ENCODE data around the gene DSCAM. TPM values are rescaled to one million over a fixed set of nuclear protein-coding genes. Genes with fewer than 3 reads are reported as not detected.

Gene DSCAM
- total and polyA plus RNA-seq, 2 donors (not counting 1 experiment from before 2014, with no cell fraction given): under 0.01 to 0.01 TPM

GRCh38 chr21:40853956-40854688 is 7.2 kb upstream of the DSCAM start:
- no peak for DNase-seq (ENCODE audit: low read depth in 2 of 2)
- Histone ChIP-seq H3K4me1 (ENCODE audit: control insufficient read depth, extremely low read depth, insufficient read depth, low read length) (no peaks in the 10 kb centered on the region), H3K9ac (ENCODE audit: insufficient read depth, low read length) (no peak overlapping the region), H3K27ac (ENCODE audit: insufficient read depth, low read length) (no peak overlapping the region), H3K79me2 (ENCODE audit: control insufficient read depth, insufficient read depth, low read length) (no peaks in the 10 kb centered on the region), H3K4me3 (replicated peaks in 1 of 4; ENCODE audit: control extremely low read depth in 1 of 4, insufficient read depth in 1 of 4, low read depth in 3 of 4, low read length in 4 of 4) (no peak overlapping the region), H3K4me2 (ENCODE audit: extremely low read depth, insufficient read depth, low read length) (no peak overlapping the region), H2AFZ (ENCODE audit: low read length) (no peak overlapping the region), H3K27me3 (ENCODE audit: control insufficient read depth, insufficient read depth, low read length) (no peaks in the 10 kb centered on the region), H3K9me3 (ENCODE audit: control insufficient read depth, insufficient read depth, low read depth, low read length) (no peaks in the 10 kb centered on the region), H4K20me1 (ENCODE audit: control insufficient read depth, extremely low read depth, insufficient read depth, low read length) (no peaks in the 10 kb centered on the region), H3K36me3 (ENCODE audit: control insufficient read depth, insufficient read depth, low read length) (no peaks in the 10 kb centered on the region)
- TF ChIP-seq EZH2 (IDR thresholded peaks at IDR 0.05; ENCODE audit: low read length, missing control alignments) (no peak), CTCF (conservative IDR thresholded peaks at IDR 0.05 in 1 of 2, IDR thresholded peaks at IDR 0.05 in 1 of 2; ENCODE audit: low read depth in 1 of 2, low read length in 2 of 2) (no peak)

DNA sequence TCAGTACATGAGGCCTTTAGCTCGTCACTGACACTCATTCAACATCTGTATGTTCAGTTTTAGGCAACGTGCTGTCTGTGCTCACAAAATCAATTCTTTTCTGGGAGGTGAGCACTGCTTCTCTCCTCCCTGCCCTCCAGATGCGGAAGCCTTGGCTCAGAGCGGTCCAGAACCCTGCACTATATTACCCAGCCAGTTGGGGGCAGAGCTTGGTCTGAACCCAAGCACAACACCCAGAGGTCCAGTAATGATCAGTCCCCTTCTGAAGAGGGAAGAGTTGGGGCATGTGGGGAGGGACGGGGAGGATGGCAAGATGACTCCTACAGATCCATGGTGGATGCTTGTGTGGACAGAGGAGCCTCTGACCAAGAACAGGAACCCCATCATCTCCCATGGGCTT is 5.6 kb upstream of the DSCAM start:
- Histone ChIP-seq H3K9me3 (ENCODE audit: control insufficient read depth, insufficient read depth, low read depth, low read length) (no peaks in the 10 kb centered on the region), H2AFZ (ENCODE audit: low read length) (no peak overlapping the region), H3K79me2 (ENCODE audit: control insufficient read depth, insufficient read depth, low read length) (no peaks in the 10 kb centered on the region), H3K4me2 (ENCODE audit: extremely low read depth, insufficient read depth, low read length) (no peak overlapping the region), H3K27me3 (ENCODE audit: control insufficient read depth, insufficient read depth, low read length) (no peaks in the 10 kb centered on the region), H3K4me3 (replicated peaks in 1 of 4; ENCODE audit: control extremely low read depth in 1 of 4, insufficient read depth in 1 of 4, low read depth in 3 of 4, low read length in 4 of 4) (no peak overlapping the region), H3K27ac (ENCODE audit: insufficient read depth, low read length) (no peak overlapping the region), H3K36me3 (ENCODE audit: control insufficient read depth, insufficient read depth, low read length) (no peaks in the 10 kb centered on the region), H3K4me1 (ENCODE audit: control insufficient read depth, extremely low read depth, insufficient read depth, low read length) (no peaks in the 10 kb centered on the region), H4K20me1 (ENCODE audit: control insufficient read depth, extremely low read depth, insufficient read depth, low read length) (no peaks in the 10 kb centered on the region), H3K9ac (ENCODE audit: insufficient read depth, low read length) (no peak overlapping the region)
- TF ChIP-seq CTCF (conservative IDR thresholded peaks at IDR 0.05 in 1 of 2, IDR thresholded peaks at IDR 0.05 in 1 of 2; ENCODE audit: low read depth in 1 of 2, low read length in 2 of 2) (no peak), EZH2 (IDR thresholded peaks at IDR 0.05; ENCODE audit: low read length, missing control alignments) (no peak)
- DNase-seq (ENCODE audit: low read depth in 2 of 2): no peak

DNA sequence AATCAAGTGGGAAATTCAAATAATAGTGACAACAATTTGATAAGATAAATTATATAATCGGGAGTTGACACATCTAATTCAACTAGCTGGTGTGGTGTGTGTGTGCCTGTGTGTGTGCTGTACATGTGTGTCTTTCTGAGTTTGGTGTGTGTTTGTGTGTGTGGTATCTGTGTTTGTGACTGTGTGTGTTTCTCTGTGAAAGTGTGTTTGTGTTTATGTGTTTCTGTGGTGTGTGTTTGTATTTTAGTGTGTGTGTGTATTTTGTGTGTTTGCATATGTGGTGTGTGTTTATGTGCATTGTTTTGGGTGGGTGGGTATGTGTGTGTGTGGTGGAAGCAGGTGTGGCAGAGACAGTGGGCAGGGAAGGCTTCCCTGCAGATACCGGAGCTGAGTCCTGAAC is 4.8 kb upstream of the DSCAM start:
- no peaks in the 10 kb centered on the region for H3K36me3 ChIP-seq (ENCODE audit: control insufficient read depth, insufficient read depth, low read length)

More for the DNA sequence above, 4.8 kb upstream of the DSCAM start:
- DNase-seq (ENCODE audit: low read depth in 2 of 2): no peak
- Histone ChIP-seq H3K27ac (ENCODE audit: insufficient read depth, low read length) (no peak overlapping the region), H4K20me1 (ENCODE audit: control insufficient read depth, extremely low read depth, insufficient read depth, low read length) (no peaks in the 10 kb centered on the region), H3K27me3 (ENCODE audit: control insufficient read depth, insufficient read depth, low read length) (no peaks in the 10 kb centered on the region), H2AFZ (ENCODE audit: low read length) (no peak overlapping the region), H3K9ac (ENCODE audit: insufficient read depth, low read length) (no peak overlapping the region), H3K4me3 (replicated peaks in 1 of 4; ENCODE audit: control extremely low read depth in 1 of 4, insufficient read depth in 1 of 4, low read depth in 3 of 4, low read length in 4 of 4) (no peak overlapping the region), H3K4me2 (ENCODE audit: extremely low read depth, insufficient read depth, low read length) (no peak overlapping the region), H3K79me2 (ENCODE audit: control insufficient read depth, insufficient read depth, low read length) (no peaks in the 10 kb centered on the region), H3K4me1 (ENCODE audit: control insufficient read depth, extremely low read depth, insufficient read depth, low read length) (no peaks in the 10 kb centered on the region), H3K9me3 (ENCODE audit: control insufficient read depth, insufficient read depth, low read depth, low read length) (no peaks in the 10 kb centered on the region)
- TF ChIP-seq CTCF (conservative IDR thresholded peaks at IDR 0.05 in 1 of 2, IDR thresholded peaks at IDR 0.05 in 1 of 2; ENCODE audit: low read depth in 1 of 2, low read length in 2 of 2) (no peak), EZH2 (IDR thresholded peaks at IDR 0.05; ENCODE audit: low read length, missing control alignments) (no peak)
